ENCODE data around the gene PTGR3. TPM values are rescaled to one million over a fixed set of nuclear protein-coding genes. Genes with fewer than 3 reads are reported as not detected.

The PTGR3 gene
- total RNA-seq, 6 experiments from 2014 or later = 9.4 to 30.1 (median 19.8) TPM

GRCh38 chr18:75218065-75218923 is 9.4 kb upstream of the PTGR3 start:
- Histone ChIP-seq H3K36me3 (no peaks in the 10 kb centered on the region), H3K4me1 (peaks cover 0 to 64% (median 26%) of the 10 kb centered on the region in 4 donors), H3K27ac (no peak overlapping the region), H3K27me3 (no peaks in the 10 kb centered on the region), H3K4me3 (no peak overlapping the region), H3K9me3 (no peaks in the 10 kb centered on the region)
- intact Hi-C loops (cut with DNase I) = no loop called here
- WGBS (ENCODE audit: insufficient coverage, low coverage, low lambda C conversion rate, missing lambda C conversion rate) = 83% methylated on average over 11 of the region's 12 CpGs
- DNase-seq (no peak), ATAC-seq (no peak)
- no peak for TF ChIP-seq POLR2A (IDR thresholded peaks at IDR 0.05)
- TF ChIP-seq, protein P1, sequence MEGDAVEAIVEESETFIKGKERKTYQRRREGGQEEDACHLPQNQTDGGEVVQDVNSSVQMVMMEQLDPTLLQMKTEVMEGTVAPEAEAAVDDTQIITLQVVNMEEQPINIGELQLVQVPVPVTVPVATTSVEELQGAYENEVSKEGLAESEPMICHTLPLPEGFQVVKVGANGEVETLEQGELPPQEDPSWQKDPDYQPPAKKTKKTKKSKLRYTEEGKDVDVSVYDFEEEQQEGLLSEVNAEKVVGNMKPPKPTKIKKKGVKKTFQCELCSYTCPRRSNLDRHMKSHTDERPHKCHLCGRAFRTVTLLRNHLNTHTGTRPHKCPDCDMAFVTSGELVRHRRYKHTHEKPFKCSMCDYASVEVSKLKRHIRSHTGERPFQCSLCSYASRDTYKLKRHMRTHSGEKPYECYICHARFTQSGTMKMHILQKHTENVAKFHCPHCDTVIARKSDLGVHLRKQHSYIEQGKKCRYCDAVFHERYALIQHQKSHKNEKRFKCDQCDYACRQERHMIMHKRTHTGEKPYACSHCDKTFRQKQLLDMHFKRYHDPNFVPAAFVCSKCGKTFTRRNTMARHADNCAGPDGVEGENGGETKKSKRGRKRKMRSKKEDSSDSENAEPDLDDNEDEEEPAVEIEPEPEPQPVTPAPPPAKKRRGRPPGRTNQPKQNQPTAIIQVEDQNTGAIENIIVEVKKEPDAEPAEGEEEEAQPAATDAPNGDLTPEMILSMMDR (IDR thresholded peaks at IDR 0.05) = no peak

DNA sequence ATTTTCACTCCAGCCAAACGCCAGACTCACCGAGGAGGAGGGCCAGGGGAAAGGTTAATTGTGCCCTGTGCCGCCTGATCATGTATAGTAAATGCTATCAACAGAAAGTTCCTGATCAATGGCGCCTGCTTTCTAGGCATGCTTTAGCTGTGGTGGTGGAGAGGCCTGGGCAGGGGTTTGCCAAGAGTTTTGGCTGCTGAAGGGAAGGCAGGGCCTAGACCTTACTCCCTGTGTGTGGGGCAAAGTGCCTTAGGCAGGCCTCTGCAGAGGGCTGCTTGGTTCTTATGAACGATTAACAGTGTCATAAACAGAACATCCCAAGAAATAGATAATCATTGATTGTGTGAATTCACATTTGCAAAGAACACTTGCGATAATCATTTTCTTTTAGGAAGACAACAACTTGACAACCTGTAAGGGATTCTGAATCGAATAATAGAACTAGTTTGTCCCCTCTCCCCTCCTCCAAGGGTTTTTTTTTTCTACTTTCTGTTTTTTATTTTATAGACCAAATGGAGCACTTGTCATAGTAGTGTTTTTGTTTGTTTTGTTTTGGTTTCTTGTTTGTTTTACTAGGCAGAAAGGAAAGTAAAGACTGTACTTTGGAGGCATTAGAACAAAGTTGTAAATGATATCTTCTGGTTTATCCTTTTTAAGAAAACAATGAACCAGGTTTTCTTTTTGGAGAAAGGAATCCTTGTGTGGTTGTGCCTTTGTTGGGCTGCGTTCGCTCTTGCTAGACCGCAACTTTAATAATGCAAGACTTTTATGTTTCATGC is 8.2 kb upstream of the PTGR3 start:
- Histone ChIP-seq H3K4me1 (peaks cover 0 to 74% (median 27%) of the 10 kb centered on the region in 4 donors), H3K9me3 (no peaks in the 10 kb centered on the region), H3K4me3 (no peak overlapping the region), H3K27ac (peak overlapping the region in 2 of 3 donors; percentile 45 to 51), H3K27me3 (no peaks in the 10 kb centered on the region), H3K36me3 (no peaks in the 10 kb centered on the region)
- WGBS (ENCODE audit: insufficient coverage, low coverage, low lambda C conversion rate, missing lambda C conversion rate) = 72% methylated on average over 7 of the region's 10 CpGs
- ATAC-seq (peak in 3 of 4 donors; percentile 67 to 77 (median 71)), DNase-seq (peak in 1 of 3 donors; percentile 59)
- intact Hi-C loops (cut with DNase I) = no loop called here
- no peak for TF ChIP-seq POLR2A (IDR thresholded peaks at IDR 0.05)
- TF ChIP-seq, protein P1 (IDR thresholded peaks at IDR 0.05) = no peak

GRCh38 chr18:75216212-75216910 is 7.4 kb upstream of the PTGR3 start:
- ATAC-seq (peak in 1 of 4 donors; percentile 16), DNase-seq (no peak)
- 49% methylated on average over 6 of the region's 7 CpGs for WGBS (ENCODE audit: insufficient coverage, low coverage, low lambda C conversion rate, missing lambda C conversion rate)
- Histone ChIP-seq H3K27ac (peak overlapping the region in 2 of 3 donors; percentile 45 to 51), H3K4me1 (peaks cover 0 to 74% (median 27%) of the 10 kb centered on the region in 4 donors), H3K9me3 (no peaks in the 10 kb centered on the region), H3K4me3 (no peak overlapping the region), H3K27me3 (no peaks in the 10 kb centered on the region), H3K36me3 (no peaks in the 10 kb centered on the region)
- TF ChIP-seq, protein P1 (IDR thresholded peaks at IDR 0.05) = no peak
- intact Hi-C loops (cut with DNase I) = no loop called here

DNA sequence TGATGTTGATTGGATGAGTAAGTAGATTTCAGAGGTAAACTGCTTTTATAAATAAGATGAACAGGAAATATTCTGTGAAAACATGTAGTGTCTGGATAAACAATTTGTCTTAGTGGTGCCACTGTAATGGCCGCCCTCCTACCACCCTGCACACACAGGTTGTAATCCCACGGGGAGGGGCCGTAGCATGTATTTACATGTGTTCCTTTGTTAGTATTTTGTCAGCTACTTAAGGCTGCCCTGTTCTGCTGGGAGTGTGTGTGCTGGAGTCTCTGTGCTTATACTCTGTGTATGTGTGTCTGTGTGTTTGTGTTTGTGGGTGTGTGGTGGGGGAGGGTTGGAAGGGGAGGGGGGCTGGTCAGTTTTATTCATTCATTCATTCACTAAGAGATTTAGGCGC is 6.7 kb upstream of the PTGR3 start:
- peak overlapping the region in 2 of 3 donors; percentile 69 to 91 for H3K27ac ChIP-seq
- ATAC-seq = no peak
- no peaks in the 10 kb centered on the region for H3K9me3 ChIP-seq
- intact Hi-C loops (cut with DNase I) = no loop called here
- TF ChIP-seq POLR2A (IDR thresholded peaks at IDR 0.05) = no peak
- TF ChIP-seq, protein P1 (IDR thresholded peaks at IDR 0.05) = no peak
- H3K4me1 ChIP-seq = peaks cover 0 to 69% (median 26%) of the 10 kb centered on the region in 4 donors
- H3K27me3 ChIP-seq = no peaks in the 10 kb centered on the region
- WGBS (ENCODE audit: insufficient coverage, low coverage, low lambda C conversion rate, missing lambda C conversion rate) = 85% methylated on average over 4 of the region's 4 CpGs
- H3K4me3 ChIP-seq = no peak overlapping the region
- no peaks in the 10 kb centered on the region for H3K36me3 ChIP-seq
- no peak for DNase-seq
